HG02759 (cell line): ENCODE data around the gene RTP4.

Source experiments
- ATAC-seq: cut with Tn5 transposase; IDR thresholded peaks from one replicate; pipeline ENCODE4 v1.9.1; 2021; ENCODE audit warnings: mild to moderate bottlenecking, moderate library complexity; ENCODE audit not compliant: unreplicated experiment

RTP4 gene

DNA sequence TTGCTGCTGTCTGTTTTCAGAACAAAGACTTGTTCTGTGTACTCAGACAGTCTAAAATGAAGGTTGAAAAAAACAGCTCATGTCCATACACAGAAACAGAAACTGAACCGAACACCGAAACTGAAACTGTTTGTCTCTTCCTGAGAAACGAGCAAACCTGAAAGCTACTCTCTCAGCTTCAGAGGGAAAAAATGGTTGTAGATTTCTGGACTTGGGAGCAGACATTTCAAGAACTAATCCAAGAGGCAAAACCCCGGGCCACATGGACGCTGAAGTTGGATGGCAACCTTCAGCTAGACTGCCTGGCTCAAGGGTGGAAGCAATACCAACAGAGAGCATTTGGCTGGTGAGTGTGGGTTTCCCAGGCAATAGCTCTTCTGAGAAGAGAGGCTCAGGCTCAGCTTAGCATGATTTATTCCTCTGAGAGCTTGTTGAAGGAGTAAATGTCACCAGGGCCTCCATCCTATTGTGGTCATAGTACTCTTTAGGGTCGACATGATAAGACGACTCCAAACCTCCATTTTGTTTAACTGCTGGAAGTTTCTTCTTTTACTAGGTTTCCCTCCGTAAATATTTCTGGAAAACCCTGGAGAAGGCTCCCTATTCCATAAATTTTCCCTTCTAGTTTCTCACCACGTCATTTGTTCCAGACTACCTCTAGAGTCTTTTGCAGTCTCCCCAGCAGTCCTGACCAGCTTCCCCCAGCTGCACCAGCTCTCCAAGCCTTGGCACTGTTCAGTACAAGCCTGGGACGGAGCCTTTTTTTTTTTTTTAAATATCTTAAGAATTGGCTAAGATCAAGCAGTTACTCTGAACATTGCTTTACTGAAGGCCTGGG is at the start of gene RTP4:
TSS of gene RTP4 (plus strand) at position 135 of the 838 bp plus-strand sequence. CDS start at position 192, 57 bp downstream.
- peak; percentile 92 for ATAC-seq

GRCh38 chr3:187318819-187319616 is 49.2 kb upstream of the RTP4 start:
- no peak for ATAC-seq

GRCh38 chr3:187319699-187320302 is 48.4 kb upstream of the RTP4 start:
- peak; percentile 87 for ATAC-seq

- no peak for ATAC-seq
Observed at GRCh38 chr3:187321766-187322165, 46.4 kb upstream of the RTP4 start.

DNA sequence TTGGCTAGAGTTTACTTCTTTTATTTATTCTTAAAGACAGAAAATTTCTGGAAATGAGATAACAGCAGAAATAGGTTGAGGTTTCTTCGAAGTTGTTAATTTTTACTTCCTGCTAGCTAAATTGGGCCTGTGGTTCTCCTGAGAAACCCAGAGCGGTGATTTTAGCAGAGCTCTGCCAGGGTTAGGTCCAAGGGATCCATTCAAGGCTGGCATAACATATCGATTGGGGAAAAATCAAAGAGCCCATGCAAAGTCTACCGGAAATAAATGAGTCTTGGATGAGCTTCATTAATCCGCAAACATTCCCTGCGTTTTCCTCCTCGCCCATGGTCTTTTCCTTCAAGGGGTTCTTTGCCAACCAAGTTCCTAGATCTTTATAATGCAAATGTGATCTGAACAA is 45.9 kb upstream of the RTP4 start:
- no peak for ATAC-seq

DNA sequence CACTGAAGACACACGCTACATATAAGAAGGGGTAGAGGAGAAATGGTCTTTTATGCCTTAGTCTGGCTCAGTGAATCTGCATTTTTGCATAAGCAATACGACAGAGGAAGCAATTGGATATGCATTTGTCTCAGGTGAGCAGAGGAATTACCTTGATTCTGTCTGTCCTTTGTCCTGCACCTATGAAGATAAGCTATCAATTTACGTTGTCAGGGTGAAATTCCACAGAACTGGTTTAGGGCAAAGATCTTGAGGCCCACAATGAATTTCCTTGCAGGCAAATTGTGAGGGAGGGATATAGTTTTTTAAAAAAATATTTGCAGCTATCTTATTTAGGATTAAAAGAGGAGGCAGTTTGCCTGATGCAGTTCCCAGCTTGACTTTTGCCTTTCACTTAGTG is 45.1 kb upstream of the RTP4 start:
- ATAC-seq: no peak

- ATAC-seq: no peak
Observed at GRCh38 chr3:187325632-187326031, 42.6 kb upstream of the RTP4 start.

DNA sequence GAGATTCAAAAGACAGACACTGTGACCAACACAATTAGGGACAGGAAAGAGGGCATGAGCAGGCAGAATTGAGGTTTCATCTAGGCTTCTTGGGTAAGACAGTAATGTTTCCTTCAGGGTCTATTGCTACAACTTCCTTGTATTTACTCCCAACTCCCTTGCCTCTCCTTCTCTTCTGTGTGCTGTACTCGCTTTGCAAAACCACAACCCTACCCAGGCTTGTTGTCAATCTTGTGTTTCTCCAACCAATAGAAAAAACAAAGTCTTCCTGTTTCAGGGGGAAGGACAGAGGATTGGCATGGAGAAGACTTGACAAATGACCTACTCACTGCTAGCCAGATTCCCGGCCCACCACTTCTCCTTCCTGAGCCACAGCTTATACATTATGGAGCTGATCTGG is 40.3 kb upstream of the RTP4 start:
- ATAC-seq: no peak

DNA sequence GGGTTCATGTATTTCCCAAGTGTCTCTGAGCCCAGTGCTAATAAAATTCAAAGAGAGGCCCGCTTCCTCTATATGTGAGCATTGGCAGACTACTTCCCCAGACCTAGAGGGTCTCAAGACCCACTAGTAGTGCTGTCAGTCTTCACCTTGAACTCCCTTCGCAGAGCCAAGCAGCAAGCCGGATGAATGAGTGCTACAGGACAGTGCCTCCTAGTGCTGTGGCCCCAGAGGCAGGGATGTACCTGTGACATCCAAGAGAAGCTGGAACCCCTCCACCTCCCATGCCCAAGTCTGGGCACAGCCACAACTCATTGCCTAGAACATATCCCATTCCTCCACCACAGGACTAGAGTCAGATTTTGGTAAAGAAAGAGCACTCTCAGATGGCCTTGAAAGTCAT is 39.5 kb upstream of the RTP4 start:
- ATAC-seq: no peak

DNA sequence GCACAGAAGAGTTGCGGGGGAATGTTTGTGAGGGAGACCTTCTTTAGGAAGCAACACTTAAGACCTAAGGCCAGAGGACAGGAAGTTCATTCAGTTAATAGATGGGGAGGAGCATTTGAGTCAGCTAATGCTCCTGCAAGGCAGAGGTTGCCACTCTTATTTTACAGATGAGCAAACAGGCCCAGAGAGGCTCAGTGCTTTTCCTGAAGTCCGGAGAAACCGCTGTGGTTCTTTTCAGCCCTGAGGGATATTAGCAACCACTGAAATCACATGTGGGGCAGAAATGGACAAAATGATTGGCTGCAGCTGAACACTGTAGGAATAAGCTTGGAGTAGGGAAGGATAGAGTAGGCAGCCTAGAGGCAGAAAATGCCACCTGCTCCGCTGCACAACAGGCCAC is 33.3 kb upstream of the RTP4 start:
- ATAC-seq: no peak

GRCh38 chr3:187336322-187336721 is 31.9 kb upstream of the RTP4 start:
- ATAC-seq: no peak

DNA sequence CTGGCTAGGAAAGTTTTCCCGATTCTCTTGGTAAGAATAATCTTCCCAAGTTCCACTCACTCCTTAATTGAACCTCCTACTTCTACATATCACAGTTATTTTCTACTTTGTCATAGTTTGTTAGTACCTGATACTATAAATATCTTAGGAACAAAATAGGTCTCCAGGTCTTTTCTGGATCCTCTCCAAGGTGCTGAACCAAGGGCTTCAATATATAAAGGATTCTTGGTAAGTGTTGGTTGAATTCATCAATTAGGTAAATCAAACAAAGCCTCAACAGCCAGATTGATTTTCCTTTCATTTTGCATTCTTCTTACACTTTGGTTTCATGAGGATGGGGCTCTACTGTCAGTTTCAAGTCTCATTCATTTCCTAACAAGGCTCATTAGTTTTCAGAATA is 27.6 kb upstream of the RTP4 start:
- ATAC-seq: no peak

GRCh38 chr3:187342255-187342654 is 25.9 kb upstream of the RTP4 start:
- no peak for ATAC-seq

DNA sequence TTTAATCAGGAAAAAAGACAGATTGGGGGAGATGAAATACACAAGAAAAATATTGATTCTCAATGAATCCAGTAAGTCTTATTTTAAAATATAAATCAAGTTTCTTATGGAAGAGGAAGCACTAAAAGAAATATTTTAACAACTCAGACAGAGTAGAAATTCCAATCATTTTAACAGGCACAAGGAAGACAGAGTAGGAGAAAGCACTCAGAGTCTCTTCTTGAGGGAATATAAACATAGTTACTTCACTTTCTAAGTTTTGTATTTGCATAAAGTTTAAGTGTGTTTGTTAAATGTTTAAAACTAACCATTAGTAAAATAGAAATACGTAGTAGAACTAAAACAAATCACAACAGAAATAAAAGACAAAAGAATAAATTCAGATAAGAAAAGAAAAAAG is 24.5 kb upstream of the RTP4 start:
- no peak for ATAC-seq

- no peak for ATAC-seq
Observed at GRCh38 chr3:187352581-187353575, 15.3 kb upstream of the RTP4 start.

GRCh38 chr3:187358068-187358467 is 10.1 kb upstream of the RTP4 start:
- ATAC-seq: no peak

DNA sequence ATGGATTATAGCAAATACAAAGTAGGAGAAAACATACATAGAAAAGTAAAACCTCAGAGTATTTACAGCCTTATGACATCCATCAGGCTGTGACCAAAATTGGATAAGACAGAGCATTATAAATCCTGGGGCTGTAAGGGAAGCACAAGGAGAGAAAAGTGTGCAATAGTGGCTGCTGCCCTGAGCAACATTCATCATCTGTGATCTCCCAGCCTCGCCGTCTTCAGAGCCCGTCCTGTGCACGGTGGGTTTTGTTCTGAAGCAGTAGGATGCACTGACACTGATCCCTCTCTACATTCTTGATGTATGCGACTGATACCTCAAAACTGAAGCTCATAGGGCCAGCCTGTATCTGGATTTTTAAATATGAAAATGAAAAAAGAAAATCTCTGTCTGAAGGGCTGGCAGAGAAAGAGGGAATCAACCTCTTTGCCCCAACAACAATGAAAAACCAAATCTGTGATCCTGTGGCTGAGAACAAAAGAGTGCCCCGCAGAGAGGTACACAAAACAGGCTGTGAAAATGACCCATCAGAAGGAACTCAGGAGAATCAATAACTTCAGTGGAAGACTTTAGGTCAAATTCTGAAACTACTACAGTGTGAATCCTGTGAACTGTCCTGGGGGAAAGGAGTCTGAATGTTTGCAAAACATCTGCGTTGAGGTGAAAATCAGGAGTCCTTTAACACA is 8.2 kb upstream of the RTP4 start:
- no peak for ATAC-seq

GRCh38 chr3:187360596-187360995 is 7.6 kb upstream of the RTP4 start:
- ATAC-seq: no peak

GRCh38 chr3:187361835-187362234 is 6.3 kb upstream of the RTP4 start:
- ATAC-seq: no peak

DNA sequence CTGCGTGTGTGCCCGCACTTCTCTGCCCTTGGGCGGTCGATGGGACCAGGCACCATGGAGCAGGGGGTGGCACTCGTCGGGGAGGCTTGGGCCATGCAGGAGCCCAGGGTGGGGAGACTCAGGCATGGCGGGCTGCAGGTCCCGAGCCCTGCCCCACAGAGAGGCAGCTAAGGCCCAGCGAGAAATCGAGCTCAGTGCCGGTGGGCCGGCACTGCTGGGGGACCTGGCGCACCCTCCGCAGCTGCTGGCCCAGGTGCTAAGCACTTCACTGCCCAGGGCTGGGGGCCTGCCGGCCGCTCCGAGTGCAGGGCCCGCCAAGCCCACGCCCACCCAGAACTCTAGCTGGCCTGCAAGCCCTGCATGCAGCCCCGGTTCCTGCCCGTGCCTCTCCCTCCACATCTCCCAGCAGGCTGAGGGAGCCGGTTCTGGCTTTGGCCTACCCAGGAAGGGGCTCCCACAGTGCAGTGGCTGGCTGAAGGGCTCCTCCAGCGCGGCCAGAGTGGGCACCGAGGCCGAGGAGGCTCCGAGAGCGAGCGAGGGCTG is 553 bp upstream of the RTP4 start:
- peak; percentile 1 for ATAC-seq
